ENCODE data around the gene HRG.

HRG gene

DNA sequence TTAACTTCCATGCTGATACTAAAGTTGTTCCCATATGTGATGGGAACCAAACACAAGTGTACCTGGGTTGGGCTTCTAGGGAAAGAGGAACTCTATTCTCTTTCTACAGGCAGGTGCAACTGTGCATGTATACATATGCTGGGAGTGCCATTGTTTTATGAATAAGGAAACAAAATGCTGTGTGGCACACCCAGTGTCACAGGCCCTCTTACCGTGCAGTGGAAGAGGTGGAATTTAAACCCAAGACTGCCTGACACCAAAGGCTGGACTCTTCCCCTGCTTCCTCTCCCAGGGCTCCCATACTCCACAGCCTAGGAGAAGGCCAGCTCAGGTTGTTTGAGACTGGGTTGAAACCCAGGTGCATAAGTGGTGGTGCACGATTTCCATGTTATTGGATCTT, 27.6 kb upstream of the HRG start:
- no peak for DNase-seq (ENCODE audit: low read depth)

DNA sequence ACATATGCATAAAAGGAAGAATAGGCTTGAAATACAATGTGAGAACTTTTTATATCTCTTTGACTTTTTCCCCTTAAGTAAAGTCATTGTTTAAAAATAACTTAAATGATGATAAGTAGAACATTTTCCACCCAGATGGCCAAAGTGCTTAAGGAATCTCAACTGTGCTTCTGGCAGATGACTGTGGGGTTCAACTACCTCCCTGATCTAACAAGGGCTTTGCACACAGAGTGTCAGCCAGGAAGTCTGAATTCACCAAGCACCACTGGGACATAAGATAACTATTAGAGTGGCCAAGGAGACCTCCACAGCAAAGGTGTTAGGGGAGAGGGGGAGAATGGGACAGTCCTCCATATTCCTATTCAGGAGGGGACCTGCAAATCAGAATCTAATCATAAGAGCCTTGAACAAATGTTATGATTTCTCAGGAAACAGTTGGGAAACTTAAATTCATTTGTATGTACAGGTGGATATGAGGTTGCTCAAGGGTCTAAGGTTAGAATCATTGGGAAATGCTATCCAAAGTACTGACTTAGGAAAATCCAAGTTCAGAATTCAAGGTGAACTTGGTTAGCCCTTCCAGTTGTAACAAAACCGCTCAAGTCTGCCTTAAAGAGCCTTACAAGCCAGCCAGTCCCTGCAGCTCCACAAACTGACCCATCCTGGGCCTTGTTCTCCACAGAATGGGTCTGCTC, 25.9 kb upstream of the HRG start, which contains the start of gene FETUB:
TSS of gene FETUB (plus strand) at position 622 of the 695 bp plus-strand sequence. CDS start at position 684, 62 bp downstream.
- no peak for DNase-seq (ENCODE audit: low read depth)

GRCh38 chr3:186640473-186640818, 25.4 kb upstream of the HRG start:
- no peak for DNase-seq (ENCODE audit: low read depth)

DNA sequence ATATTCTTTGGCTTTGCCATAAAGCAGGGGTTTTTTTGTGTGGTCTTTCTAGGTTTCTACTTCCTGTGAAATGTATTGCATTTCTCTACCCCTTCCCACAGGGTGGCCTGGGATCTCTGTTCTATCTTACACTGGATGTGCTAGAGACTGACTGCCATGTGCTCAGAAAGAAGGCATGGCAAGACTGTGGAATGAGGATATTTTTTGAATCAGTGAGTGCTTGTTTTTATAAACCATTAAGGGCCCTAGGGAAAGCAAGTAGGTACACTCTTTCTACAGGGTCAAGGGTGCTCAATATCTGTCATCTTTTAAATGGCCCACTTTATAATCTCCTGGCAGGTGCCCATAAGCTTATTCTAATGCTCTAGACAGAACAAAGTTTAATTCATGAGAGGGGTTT, 24.9 kb upstream of the HRG start:
- DNase-seq (ENCODE audit: low read depth): no peak

- DNase-seq (ENCODE audit: low read depth): no peak
Measured at GRCh38 chr3:186642014-186642413, 23.8 kb upstream of the HRG start.

GRCh38 chr3:186643493-186643892, 22.3 kb upstream of the HRG start:
- DNase-seq (ENCODE audit: low read depth): no peak

GRCh38 chr3:186644683-186645082, 21.1 kb upstream of the HRG start:
- no peak for DNase-seq (ENCODE audit: low read depth)

- no peak for DNase-seq (ENCODE audit: low read depth)
Measured at GRCh38 chr3:186646106-186646505, 19.7 kb upstream of the HRG start.

- no peak for DNase-seq (ENCODE audit: low read depth)
Measured at GRCh38 chr3:186646841-186647240, 19.0 kb upstream of the HRG start.

DNA sequence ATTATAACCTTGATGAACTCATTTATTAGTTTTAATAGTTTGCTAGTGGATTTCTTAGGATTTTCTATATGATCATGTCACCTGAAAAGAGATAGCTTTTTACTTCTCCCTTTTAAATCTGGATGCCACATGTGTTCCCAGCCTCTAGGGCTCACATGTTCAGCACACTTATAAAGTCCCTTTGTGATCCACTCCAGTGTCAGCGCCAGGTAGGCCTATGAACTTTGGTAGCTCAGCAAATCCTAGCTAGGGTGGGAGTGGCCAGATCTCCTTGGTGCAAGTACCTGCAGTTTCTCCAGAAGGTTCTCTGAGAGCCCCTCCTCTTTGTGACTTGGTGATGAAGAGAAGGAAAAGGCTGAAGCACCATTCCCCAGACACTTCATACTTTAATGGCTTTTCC, 17.0 kb upstream of the HRG start:
- DNase-seq (ENCODE audit: low read depth): no peak

DNA sequence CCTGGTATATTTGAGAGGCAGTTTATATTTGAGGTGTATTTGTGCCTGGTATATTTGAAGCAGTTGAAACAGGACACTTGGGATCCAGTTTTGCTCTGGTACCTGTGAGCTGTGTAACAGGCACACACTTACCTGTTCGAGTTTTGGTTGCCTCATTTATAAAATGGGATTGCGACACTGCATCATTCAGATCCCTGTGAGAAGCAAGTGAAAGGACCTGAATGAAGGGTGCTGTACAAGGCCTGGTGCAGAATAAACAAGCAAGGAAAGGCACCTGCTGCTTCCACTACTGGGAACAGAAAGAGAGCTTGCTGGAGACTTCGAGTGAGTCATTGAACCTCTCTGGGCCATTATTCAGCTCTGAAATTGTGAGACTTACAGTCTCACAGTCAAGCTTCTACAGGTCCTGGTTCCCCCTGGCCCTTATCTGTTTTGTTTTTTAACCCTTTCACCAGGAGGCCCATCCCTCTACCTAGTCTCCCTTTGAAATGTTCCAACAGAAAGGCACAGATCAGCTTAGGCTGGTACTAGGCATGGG, 14.1 kb upstream of the HRG start:
- DNase-seq (ENCODE audit: low read depth): no peak

DNA sequence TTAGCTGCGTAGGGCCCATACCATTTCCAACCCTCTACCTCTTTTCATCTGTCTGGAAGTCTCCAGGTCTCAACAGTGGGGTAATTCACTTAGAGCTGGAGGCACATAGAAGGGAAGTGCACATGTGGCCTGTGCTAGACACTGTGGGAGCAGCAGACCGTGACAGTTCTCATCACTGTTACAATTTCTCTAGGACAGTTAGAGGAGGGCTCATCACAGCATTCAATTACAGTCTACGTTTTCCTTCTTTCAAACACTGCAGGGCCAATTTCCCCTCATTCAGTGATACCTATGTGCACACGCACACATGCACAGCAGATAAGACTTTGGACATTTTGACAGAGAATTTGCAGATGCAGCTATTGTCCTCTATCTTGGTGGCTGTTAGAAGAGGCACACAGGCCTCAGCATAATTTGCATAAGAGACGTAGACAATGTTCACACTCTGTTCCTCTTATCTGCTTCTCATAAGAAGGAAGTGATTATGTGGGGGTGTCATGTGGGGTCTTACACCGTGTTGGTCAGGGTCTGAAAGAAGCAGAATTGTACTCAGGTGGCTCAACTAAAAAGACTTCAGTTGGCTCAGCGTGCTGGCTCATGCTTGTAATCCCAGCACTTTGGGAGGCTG, 12.6 kb upstream of the HRG start:
- DNase-seq (ENCODE audit: low read depth): no peak

GRCh38 chr3:186653984-186654383, 11.8 kb upstream of the HRG start:
- DNase-seq (ENCODE audit: low read depth): no peak

DNA sequence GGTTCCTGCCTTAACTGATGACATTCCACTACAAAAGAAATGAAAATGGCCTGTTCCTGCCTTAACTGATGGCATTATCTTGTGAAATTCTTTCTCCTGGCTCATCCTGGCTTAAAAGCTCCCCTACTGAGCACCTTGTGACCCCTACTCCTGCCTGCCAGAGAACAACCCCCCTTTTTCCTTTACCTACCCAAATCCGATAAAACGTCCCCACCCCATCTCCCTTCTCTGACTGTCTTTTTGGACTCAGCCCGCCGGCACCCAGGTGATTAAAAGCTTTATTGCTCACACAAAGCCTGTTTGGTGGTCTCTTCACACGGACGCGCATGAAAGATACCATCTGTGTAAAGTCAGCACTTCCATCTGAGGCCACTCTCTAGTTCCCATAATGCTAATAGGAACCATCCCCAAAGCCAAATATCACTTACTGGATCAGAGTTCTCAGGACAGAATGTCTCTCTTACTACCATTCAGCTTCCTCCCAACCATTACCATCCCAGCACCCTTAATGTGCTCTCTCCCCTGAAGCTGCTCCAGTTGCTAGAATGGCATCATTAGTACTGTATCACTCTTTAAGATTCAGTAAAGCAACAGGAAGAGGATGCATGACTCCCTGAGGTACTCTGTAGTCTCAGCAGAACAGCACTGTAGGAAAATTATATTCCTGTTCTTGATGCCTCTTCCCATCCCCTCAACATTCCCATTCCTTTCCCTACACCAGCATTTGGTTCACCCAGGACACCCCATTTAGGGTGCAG, 2.3 kb upstream of the HRG start:
- no peak for DNase-seq (ENCODE audit: low read depth)

DNA sequence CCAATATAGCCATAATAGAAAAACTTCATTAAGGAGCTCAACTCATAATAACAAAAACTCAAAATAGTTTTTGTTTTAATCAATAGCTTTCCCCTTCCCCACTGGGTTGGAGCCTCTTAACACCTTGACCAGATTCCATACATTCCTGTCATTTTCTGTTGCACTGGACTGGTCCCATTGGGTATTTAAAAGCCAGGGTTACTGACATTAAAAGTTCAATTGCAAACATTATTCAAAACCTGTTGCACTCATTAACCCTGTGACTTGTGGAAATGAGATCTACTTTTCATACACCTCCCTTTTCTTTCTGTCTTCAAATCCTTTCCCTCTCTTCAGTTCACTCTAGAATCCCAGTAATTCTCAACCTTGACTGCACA, 1.7 kb upstream of the HRG start:
- no peak for DNase-seq (ENCODE audit: low read depth)

- DNase-seq (ENCODE audit: low read depth): no peak
Measured at GRCh38 chr3:186664506-186664905, 1.3 kb upstream of the HRG start.

- no peak for DNase-seq (ENCODE audit: low read depth)
Measured at GRCh38 chr3:186668426-186668825, 2.6 kb downstream of the HRG start.

DNA sequence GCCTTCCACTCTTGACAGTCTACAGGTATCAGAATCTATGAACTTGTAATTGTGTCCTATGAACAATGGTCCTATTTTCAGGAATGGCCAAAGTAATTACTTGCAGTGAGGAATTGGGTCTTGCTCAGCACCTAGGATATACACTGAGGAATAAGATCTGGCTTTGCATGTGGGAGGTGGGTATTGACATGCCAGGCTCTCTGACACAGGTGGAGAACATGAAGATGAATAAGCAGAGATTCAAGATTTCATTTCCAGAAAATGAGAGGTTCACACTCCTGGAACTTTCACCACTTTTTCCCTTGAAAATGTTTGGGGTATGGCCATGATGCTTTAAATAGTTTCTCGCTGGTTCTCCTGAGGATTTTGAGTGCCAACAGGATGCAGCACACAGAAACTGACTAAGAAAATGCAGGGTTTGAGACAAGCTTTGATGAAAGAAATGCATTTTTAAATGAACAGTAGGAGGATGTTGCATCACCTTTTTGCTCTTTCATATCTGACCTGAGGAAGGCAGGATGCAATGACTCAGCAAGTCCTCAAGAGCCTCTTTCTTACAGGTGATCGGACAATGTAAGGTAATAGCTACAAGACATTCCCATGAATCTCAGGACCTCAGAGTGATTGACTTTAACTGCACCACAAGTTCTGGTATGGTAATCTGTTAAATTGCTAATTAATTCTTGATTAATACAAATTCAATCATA, 3.7 kb downstream of the HRG start:
- DNase-seq (ENCODE audit: low read depth): no peak

DNA sequence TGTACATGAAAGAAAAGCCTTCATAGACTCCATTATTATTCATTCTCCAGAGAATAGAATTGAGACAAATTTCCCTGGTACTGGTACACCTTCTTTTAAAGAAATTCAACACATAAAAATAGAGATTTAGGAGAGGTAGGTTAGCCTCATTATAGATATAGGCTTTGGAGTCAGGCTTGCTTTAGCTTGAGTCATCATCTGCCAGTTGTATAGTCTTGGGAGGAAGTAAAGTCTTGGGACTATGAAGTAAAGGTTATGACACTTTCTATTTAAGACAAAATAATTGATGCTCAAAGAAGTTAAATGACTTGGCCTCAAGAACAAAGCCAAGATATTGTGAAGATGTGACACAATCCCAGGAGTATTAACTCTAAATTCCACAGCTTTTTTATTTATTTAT, 4.3 kb downstream of the HRG start:
- no peak for DNase-seq (ENCODE audit: low read depth)

GRCh38 chr3:186671051-186671450, 5.2 kb downstream of the HRG start:
- DNase-seq (ENCODE audit: low read depth): no peak

- no peak for DNase-seq (ENCODE audit: low read depth)
Measured at GRCh38 chr3:186678604-186679003, 12.8 kb downstream of the HRG start.

- no peak for DNase-seq (ENCODE audit: low read depth)
Measured at GRCh38 chr3:186679151-186679550, 13.3 kb downstream of the HRG start.

- DNase-seq (ENCODE audit: low read depth): no peak
Measured at GRCh38 chr3:186680869-186681268, 15.1 kb downstream of the HRG start.

Measured in stimulated activated CD8-positive, alpha-beta memory T cell treated with anti-CD3 and anti-CD28 coated beads, Interleukin-12 subunit alpha, Interleukin-12 subunit beta, amount 100 ng/mL, for 4 hours (primary cell).